GM18907 (cell line): ENCODE measurements around the gene TNS3.

ENCODE experiments used
- ATAC-seq: cut with Tn5 transposase; IDR thresholded peaks from one replicate; pipeline ENCODE4 v1.9.1; 2021; ENCODE audit warnings: mild to moderate bottlenecking, moderate library complexity; ENCODE audit not compliant: unreplicated experiment

The TNS3 gene

GRCh38 chr7:47414342-47415317, 167.3 kb downstream of the TNS3 start:
- no peak for ATAC-seq

GRCh38 chr7:47413526-47414341, 168.2 kb downstream of the TNS3 start:
- ATAC-seq, result no peak

GRCh38 chr7:47411901-47412300, 170.0 kb downstream of the TNS3 start:
- no peak for ATAC-seq

GRCh38 chr7:47411281-47411869, 170.5 kb downstream of the TNS3 start:
- no peak for ATAC-seq

- ATAC-seq, result no peak
Observed at GRCh38 chr7:47408675-47409074, 173.2 kb downstream of the TNS3 start.

DNA sequence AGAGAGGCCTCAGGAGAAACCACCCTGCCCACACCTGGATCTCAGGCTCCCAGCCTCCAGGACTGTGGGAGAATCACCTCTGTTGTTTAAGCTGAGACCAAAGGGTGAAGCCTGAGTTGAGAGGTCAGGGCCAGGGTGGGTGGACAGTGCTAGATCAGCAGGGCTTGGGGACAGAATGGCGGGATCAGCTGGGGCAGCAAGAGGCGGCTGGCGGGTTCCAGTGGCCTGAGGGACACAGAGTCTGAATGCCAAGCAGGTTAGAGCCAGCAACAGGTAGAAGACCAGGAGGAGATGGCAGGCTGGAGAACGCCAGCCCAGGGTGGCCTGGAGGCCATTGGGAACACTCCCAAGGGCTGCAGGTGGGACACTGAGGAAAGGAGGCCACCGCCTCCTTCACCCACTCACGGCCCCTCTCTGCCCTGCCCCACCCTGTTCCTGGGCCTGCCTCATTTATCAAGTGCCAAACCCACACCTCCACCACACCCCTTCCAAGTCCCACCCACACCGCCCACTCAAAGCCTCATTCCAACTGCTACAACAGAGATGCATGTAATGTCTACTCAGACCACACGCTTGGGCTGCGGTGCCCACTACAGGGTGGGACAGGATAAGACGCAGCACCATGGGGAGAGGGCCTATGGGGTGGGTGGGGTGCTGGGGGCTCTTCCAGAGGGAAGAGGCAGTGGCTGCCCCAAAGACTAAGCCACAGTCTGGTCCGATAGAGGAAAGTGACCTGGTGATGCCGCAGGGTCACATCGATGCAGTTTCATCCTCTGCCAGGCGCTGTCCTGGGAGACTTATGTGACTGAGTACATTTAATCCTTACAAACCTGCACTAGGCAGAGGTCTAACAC, 173.9 kb downstream of the TNS3 start:
- ATAC-seq, result no peak

DNA sequence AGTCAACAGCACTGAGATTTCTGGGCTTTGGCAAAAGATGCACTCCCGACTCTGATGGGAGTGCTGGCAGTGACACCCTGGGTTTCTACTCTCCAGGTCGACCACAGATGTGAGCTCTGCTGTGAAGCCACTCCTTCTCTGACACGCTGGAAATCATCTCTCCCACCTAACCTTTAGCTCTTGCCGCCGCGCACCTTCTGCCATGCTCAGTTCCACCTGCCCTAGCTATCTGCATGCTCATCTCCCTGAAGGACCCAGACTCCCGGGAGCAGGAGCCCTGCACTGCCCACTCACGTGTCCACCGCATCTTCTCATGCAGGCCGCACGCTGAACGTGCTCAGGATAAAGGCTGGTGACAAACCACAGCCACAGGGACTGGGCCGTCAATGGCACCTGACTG, 174.8 kb downstream of the TNS3 start:
- no peak for ATAC-seq

DNA sequence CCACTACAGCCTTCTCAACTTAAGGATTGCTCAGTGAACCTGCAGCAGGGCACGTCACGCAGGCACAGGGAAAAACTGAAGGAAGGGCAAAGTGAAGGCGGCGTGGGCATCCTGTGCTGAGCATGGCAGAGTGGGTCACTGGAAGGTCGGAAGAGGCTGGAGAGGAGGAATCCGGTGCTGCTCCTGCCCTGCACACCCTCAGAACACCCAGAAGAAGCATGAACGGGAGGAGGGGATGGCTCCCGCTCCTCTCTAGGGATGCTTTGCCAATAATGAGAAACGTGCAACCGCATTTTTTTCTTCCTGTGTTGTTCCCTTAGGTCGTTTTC, 175.1 kb downstream of the TNS3 start:
- ATAC-seq, result no peak

- no peak for ATAC-seq
Observed at GRCh38 chr7:47405921-47406800, 175.8 kb downstream of the TNS3 start.

DNA sequence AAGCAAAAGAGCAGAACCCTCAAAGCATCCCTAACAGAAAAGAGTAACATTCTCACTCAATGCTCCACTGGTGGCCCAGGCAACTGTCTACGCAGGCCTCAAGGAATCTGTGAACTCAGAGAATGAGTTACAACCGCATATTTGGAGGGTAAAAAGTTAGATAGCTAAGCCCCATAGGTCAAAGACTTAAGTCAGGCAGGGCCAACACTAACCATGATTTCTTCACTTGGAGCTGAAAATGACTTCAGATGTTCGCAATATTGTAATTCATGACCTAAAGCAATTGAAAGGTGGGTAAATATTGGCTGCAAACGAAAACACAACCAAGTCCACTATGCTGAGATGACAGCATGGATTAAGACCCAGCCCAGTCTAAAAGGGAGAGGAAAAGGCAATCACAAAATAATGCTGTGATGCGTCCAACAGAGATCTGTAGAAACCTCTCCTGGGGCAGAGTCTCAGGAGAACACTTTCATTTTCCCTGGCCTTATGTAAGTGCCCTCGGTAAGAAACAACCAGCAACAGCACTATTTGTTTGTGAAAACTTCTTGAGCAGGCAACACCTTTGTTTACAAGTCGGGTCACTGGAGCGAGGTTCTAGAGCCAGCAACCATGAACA, 176.5 kb downstream of the TNS3 start:
- no peak for ATAC-seq

DNA sequence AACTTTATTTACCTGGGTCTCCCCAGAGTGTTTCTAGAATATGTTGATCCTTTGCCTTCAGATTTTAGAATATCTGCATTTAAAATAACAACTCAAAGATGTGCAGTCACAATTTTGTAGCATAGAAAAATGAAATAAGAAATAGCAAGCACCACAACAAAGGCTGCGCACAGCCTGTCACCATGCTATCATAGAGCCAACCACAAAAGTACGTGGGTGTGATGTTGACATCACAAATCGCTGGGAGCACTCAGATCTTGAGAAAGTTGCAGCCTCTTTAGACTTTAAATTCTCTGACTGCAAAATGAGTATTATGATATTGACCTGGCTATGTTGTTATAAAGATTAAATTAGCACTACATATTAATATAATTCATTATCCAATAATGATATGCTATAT, 177.9 kb downstream of the TNS3 start:
- no peak for ATAC-seq

DNA sequence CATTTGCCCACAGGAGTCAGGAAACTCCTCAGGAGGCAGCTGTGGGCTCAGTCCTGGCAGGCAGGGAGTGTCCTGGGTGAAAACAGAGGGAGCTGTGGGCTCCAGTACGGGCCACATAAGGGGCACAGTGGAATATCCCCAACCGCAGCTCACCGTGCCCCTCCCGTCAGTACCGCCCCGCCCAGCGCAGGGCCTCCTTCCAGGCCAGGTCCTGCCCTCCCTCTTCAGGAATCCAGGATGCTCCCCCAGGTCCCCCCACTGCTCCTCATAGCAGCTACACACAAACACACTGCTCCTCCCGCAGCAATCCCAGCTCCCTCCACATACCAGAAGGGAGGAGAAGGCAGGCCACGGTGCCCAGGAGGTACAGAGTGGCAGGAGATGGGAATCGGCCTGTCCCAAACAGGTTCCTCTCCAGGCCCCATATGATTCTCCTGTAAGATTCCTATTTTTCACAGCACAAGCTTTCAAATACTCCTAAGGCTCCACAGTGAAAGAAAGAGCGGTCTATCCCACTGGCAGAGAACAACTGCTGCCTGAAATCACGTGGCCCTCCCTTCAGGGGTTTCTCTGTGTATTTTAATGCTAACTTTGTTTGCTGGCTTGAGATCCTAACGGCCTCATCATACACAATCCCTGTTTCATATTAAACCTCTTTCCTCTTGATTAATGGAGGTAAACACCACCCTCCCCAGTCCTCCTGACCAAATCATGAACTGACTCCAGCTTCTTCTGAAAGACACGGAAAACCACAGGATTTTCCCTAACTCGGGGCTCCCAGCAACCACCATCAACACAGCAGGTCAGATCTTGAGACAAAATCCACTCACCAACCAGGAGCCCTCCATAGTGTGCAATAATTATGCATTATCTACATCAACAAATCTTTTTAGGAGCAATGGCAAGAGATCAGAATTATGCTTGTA, 178.7 kb downstream of the TNS3 start:
- ATAC-seq, result no peak

- no peak for ATAC-seq
Observed at GRCh38 chr7:47401611-47402570, 180.0 kb downstream of the TNS3 start.

DNA sequence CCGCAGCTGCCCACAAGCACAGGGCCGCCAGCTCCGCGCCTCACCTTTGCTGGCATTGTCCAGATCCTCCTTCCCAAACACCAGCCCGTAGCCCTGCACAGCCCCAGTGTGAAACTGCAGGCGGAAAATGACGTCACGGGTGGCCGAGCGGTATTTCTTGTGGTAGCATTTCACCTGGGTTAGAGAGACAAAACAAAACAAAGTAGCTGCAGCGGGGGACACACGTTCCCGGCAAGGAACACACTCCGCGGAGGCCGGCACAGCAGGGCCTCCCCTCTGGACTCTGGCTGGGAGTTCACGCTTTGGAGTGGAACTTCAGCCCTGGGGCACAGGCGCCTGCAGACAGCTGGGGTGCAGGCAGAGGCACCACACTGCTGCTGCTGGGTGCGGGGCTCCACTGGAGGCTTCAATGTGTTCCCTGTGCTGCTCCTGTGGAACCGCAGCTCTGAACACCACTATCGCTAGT, 181.1 kb downstream of the TNS3 start:
- no peak for ATAC-seq

- no peak for ATAC-seq
Observed at GRCh38 chr7:47400001-47400400, 181.9 kb downstream of the TNS3 start.

DNA sequence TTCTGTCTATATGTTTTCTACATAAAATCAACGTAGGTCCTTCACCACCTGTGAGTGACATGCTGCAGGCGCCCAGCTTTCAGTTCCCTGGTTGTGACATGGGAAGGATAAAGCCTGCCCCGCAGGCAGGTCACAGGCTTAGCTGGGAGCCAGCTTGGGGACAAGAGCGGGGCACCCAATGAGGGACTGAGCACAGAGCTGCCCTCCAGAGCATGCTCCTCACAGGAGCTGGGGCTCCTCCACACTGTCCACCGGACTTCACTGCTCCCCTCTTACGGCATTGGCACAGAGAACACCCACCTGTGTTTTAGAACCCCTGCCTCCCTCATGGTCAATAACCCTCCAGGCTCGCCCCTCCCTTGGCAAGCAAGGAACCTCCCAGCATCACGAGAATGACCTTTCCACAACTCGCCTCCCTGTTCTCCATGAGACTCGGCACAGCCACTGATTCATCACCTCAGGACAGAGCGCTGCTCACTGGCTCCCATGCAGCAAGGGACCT, 187.1 kb downstream of the TNS3 start:
- no peak for ATAC-seq

GRCh38 chr7:47394216-47394615, 187.7 kb downstream of the TNS3 start:
- no peak for ATAC-seq
